ENCODE results near the gene GPX4.

Gene GPX4

GRCh38 chr19:1102407-1103131 lies 1.2 kb upstream of the GPX4 start:
- DNase-seq (ENCODE audit: low read depth): peak; percentile 97

DNA sequence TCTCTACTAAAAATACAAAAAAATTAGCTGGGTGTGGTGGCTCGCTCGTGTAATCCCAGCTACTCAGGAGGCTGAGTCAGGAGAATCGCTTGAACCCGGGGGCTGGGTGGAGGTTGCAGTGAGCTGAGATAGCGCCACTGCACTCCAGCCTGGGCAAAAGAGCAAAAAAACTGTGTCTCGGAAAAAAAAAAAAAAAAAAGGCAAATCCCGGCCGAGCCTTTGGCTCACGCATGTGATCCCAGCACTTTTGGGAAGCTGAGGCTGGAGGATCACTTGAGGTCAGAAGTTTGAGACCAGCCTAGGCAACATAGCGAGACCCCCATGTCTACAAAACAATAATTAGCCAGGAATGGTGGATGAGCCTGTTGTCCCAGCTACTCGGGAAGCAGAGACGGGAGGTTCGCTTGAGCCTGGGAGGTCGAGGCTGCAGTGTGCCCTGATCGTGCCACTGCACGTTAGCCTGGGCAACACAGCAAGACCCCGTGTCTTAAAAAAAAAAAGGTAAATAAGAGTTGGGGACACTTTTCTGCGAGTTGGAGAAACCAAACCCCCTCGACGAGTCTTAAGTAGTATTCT lies 574 bp upstream of the GPX4 start:
- no peak for DNase-seq (ENCODE audit: low read depth)

DNA sequence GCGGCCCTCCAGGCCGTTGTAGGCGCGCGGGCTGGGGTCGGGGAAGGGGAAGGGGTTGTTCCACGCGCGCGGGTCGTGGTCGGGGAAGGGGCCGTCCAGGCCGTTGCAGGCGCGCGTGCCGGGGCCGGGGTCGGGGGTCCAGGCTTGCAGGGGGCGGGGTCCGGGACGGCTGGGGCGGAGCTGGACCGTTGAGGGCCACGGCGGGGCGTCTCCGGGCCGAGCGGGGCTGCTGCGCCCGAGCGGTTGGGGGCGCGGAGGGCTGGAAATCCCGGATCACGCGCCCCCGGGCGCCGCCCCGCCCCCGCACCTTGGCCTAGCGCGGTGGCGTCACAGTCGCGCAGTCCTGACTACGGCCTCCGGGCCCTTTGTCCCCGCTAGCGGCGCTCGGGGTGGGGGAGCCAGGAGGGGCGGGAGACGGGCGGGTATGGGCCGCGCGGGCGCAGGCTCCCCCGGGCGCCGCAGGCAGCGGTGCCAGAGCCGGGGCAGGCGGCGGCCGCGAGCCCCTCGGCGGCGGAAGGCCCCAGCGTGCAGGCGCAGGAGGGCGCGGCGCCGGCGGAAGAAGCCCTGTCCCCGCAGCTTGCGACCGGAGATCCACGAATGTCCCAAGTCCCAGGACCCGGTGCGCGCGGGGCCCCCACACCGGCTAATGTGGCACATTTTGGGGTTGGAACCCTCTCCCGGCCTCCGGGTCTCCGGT lies 665 bp downstream of the GPX4 start:
- no peak for DNase-seq (ENCODE audit: low read depth)

GRCh38 chr19:1105008-1105872 lies 1.4 kb downstream of the GPX4 start:
- no peak for DNase-seq (ENCODE audit: low read depth)

- DNase-seq (ENCODE audit: low read depth): no peak
These were observed 2.4 kb downstream of the GPX4 start for GRCh38 chr19:1105873-1106840.

DNA sequence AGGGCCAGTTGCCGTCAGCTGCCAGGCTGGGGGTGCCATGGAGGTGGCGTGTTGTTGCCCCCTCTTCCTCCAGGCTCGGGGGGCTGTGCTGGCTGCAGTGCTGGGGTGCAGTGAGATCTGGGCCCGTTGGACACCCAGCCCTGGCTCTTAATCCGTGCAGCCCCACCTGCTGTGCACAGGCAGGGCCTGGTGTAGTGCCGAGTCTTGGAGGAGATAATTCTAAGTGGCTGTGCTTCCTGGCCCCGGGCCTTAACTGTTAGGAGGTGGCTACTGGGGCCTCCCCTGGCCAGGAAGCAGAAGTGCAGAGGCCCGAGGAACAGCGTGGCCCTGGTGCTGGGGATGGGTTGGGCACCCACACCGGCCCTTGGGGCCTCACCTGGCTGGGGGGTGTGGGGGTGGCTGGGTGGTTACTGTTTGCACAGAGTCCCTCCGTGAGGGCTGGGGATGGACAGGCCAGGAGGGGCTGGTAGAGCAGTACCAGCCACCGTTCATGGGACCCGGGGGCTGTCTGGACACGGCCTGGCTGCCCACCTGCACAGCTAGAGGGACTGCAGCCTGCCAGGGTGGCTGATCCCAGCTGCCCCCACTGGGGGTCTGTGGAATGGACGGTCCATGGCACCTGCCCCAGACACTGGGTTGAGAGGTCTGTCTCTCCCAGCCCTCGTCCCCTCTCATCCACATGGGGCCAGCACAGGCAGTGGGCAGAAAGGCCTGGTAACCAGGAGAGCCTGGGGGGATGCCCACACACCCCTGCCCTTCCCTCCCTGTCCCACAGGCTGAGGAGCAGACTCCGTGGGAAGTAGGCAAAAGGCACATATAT lies 3.3 kb downstream of the GPX4 start:
- DNase-seq (ENCODE audit: low read depth): no peak

DNA sequence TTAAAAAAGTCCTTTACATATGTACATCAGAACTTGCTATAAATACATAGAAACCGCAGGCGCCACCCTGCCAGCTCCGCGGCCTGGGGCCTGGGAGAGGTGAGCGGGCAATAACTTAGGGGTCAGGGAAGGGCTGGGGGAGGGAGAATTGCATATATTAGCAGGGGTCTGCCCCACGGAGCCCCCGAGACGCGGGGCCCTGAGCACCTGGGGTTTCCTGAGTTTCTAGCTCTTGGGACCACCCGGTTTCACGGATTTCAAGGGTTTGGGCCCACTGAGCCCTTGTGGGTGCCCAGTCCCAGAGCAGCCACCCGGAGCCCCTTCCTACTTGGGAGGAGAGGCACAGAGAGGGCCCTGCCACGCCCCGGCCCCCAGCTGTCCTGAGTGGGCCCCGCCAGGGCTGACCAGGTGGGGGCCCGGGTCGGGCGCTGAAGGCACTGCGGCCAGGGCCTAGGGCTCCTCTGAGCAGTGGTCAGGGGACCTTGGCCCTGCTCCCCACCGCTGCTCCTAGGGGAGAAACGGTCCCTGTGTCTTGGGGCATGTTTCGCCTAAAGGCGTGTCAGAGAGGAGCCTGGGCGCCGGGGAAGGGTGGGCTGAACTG lies 4.0 kb downstream of the GPX4 start:
- DNase-seq (ENCODE audit: low read depth): no peak

DNA sequence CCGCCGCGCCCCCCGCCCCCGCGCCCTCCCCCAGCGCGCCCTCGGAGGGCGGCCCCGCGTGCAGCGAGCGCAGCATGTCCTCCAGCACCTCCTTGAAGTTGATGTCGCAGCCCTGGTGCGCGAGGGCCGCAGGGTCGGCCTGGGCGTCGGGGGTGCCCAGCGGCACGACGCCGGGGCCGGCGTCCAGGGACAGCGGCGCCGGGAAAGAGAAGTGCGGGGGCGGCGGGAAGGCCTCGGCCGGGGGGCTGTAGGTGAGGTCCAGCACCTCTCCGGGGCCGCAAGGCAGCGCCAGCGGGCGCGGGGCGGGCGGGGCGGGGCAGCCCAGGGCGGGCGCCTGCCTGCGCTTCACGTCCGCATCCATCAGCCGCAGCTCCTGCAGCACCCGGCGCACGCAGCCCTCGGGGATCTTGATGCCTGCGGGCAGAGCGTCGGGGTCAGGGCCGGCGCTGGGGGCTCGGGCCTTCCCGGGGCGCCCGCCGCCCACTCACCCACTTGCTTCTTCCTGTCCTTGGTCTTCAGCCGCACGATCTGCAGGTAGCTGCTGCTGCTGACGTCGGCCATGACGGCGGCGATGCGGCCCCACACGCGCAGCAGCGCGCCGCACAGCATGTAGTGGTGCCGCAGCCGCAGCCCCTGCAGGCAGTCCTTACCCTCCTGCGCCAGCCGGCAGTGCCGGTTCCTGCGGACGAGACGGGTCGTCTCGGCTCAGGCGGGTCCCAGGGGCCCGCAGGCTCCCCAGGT lies 4.7 kb downstream of the GPX4 start:
- no peak for DNase-seq (ENCODE audit: low read depth)

DNA sequence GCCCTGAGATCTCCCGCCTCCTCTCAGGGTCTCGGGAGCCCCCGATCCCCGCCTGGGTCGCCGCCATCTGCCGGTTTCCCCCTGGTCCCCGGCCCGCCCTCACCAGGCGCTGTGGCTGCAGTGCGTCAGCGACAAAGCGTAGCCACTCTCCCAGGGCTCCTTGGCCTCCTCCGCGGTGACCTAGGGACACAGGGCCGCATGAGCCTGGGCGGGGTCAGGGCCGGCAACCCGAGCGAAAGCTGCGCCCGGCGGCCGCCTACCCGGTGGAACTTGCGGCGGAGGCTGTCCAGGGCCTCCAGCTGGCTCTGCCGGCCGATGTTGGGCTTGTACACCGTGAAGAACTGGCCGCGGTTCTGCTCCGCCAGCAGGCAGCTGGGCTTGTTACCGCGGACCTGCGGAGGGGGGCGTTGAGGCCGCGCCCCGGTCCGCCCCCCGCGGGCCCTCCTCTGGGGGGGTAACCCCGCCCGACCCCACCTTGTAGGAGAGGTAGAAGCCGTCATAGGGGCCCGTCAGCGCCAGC lies 5.3 kb downstream of the GPX4 start:
- no peak for DNase-seq (ENCODE audit: low read depth)

DNA sequence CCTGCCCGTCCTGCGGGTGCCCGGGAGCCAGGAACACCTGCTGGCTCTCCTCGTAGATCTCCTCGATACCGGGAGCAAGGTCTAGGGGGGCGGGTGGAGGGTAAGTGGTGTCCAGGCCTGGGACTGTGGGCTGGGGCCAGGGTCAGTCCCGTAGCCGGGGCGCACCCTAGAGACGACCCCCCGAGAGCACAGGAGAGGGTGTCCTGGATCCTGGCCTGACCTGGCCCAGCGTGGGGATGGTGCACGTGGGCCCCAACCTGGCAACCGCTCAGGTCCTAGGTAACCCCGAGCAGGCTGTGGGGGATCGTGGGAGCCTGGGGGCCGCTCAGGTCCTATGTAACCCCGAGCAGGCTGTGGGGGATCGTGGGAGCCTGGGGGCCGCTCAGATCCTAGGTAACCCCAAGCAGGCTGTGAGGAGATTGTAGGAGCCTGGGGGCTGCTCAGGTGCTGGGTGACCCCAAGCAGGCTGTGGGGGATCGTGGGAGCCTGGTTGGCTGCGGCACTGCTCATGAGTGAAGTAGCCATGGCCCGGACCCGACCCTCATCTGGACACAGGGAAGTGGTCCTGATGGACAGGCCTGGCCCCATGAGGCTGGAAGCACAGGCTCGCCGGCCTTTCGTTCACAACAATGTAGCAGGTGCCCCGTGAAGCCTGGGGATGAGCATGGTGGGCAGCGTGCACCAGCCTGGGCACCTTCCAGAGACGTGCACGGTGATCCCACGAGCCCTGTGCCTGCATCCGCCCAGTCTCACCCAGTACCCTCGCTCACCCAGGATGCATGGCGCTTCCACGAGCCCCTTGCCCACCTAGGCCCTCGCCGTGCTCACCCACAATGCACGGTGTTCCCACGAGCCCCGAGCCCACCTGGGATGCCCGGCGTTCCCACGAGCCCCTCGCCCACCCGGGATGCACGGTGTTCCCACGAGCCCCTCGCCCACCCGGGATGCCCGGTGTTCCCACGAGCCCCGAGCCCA lies 6.2 kb downstream of the GPX4 start:
- DNase-seq (ENCODE audit: low read depth): no peak

- no peak for DNase-seq (ENCODE audit: low read depth)
These were observed 7.2 kb downstream of the GPX4 start for GRCh38 chr19:1110809-1111640.

DNA sequence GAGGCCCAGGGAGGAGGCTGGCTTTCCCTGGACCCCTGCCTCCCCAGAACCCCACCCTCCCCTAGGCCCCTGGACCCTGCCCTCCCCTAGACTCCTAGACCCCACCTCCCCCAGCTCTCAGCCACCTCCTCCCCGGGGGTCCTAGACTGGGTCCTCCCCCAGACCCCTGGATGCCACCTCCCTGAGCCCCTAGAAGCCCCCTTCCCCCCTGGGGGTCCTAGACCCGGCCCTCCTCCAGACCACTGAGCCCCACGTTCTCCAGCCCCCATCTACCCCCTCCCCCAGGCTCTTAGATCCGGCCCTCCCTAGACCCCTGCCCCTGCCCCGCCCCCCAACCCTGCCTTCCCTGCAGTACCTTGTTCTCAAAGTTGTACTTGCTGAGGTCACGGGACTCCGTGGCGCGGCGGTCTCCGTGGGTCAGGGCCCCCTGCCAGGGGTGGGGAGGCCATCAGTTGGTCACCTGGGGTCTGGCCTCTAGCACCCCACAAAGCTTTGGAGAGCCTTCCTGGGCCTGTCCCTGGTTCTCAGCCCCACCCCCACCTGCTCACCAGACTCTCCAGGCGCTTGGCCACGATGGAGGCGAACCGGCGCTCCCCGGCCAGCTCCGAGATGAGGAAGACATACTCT lies 8.0 kb downstream of the GPX4 start:
- no peak for DNase-seq (ENCODE audit: low read depth)

GRCh38 chr19:1112268-1113029 lies 8.7 kb downstream of the GPX4 start:
- DNase-seq (ENCODE audit: low read depth): no peak

DNA sequence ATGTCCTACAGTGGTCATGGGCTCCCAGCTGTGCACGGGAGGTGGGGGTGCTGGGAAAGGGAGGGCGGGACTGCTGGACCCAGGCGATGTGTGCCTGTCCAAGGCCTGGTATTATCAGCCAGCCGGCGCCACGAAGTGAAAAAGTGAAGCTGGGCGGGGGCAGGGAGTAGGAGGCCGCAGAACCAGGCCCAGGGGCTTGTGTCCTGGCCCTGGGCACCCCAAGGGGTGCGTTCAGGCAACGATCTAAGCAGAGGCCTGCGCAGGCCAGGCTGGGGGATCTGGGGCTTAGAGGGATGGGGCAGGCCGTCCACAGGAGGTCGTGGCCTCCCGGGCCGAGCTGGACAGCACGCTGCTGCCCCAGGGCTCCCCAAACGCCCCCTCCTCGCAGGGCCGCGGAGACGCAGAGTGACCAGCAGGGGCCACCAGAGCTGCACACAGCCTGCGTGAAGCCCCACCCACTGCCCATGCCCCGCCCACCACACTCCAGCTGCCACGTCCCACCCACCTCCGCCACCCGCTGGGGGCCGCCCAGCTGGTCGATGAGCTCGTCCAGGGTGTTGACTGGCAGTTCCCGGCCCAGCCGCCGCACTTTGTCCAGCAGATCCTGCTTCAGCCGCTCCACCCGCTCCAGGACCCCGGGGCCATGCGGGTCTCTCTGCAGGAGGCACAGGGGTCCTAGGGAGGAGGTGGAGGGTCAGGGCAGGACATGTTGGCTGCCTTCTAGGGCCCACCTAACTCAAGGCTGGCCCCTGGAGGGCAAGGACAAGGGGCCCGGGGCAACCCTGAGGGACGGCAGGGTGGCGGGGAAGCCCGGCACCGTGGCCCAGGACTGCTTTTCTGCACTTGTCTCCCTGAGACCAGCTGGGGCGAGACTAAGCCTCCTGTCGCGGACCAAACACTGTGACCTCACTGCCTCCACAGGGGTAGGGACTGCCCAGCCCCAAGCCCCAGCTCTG lies 9.5 kb downstream of the GPX4 start:
- no peak for DNase-seq (ENCODE audit: low read depth)
